ENCODE data around the gene DAO.

- TF ChIP-seq, protein P1, sequence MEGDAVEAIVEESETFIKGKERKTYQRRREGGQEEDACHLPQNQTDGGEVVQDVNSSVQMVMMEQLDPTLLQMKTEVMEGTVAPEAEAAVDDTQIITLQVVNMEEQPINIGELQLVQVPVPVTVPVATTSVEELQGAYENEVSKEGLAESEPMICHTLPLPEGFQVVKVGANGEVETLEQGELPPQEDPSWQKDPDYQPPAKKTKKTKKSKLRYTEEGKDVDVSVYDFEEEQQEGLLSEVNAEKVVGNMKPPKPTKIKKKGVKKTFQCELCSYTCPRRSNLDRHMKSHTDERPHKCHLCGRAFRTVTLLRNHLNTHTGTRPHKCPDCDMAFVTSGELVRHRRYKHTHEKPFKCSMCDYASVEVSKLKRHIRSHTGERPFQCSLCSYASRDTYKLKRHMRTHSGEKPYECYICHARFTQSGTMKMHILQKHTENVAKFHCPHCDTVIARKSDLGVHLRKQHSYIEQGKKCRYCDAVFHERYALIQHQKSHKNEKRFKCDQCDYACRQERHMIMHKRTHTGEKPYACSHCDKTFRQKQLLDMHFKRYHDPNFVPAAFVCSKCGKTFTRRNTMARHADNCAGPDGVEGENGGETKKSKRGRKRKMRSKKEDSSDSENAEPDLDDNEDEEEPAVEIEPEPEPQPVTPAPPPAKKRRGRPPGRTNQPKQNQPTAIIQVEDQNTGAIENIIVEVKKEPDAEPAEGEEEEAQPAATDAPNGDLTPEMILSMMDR (conservative IDR thresholded peaks at IDR 0.05 in 1 of 2, IDR thresholded peaks at IDR 0.05 in 1 of 2; ENCODE audit: low read depth in 1 of 2, low read length in 2 of 2): no peak
- TF ChIP-seq EZH2 (IDR thresholded peaks at IDR 0.05; ENCODE audit: low read length, missing control alignments): no peak
Measured at GRCh38 chr12:108910336-108910735, 30.4 kb downstream of the DAO start.
